GM13977 (cell line): ENCODE measurements around the gene SRBD1.

ENCODE experiments used
- DNase-seq: peaks from one replicate; pipeline ENCODE4 v3.0.0; 2012; ENCODE audit warnings: low spot score
- in situ Hi-C: fragments of 300-500 bp; cut with MboI; formaldehyde crosslinking; loops from one replicate; pipeline ENCODE4 v1.12.0; 2022; ENCODE audit warnings: low sequenced_read_pairs, low pct_unique_long_range_greater_than_20kb, mixed read lengths, inconsistent platforms; ENCODE audit not compliant: unreplicated experiment
- TF ChIP-seq, protein P1 (sequence below): IDR thresholded peaks from 2 replicates; pipeline ENCODE4 v1.5.1; 2012; ENCODE audit warnings: mild to moderate bottlenecking, control low read depth; ENCODE audit not compliant: insufficient read depth; ENCODE audit errors: extremely low read depth, missing control alignments

SRBD1 gene

GRCh38 chr2:45458909-45459563, 152.0 kb downstream of the SRBD1 start:
- DNase-seq = no peak
- TF ChIP-seq, protein P1, sequence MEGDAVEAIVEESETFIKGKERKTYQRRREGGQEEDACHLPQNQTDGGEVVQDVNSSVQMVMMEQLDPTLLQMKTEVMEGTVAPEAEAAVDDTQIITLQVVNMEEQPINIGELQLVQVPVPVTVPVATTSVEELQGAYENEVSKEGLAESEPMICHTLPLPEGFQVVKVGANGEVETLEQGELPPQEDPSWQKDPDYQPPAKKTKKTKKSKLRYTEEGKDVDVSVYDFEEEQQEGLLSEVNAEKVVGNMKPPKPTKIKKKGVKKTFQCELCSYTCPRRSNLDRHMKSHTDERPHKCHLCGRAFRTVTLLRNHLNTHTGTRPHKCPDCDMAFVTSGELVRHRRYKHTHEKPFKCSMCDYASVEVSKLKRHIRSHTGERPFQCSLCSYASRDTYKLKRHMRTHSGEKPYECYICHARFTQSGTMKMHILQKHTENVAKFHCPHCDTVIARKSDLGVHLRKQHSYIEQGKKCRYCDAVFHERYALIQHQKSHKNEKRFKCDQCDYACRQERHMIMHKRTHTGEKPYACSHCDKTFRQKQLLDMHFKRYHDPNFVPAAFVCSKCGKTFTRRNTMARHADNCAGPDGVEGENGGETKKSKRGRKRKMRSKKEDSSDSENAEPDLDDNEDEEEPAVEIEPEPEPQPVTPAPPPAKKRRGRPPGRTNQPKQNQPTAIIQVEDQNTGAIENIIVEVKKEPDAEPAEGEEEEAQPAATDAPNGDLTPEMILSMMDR = no peak
- in situ Hi-C loops = no loop called here

GRCh38 chr2:45457211-45457945, 153.7 kb downstream of the SRBD1 start:
- in situ Hi-C loops = no loop called here
- TF ChIP-seq, protein P1 = no peak
- no peak for DNase-seq

DNA sequence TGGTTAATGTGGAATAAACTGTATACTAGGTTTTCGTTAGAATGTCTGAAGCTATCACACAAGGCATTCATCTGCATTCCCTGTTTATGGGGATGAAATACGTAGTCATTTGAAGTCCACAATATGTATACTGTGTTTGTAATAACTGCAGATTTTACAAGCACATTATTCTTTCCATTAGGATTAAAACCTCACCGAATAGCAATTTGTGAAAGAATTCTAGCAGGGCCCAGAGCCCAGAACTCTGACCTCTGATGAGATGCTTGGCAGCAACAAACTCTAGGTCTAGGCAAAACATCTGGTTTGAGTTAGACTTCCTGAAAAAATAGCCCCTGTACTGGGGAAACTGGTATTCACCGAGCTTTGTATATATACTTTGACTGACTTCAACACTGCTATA, 158.2 kb downstream of the SRBD1 start:
- TF ChIP-seq, protein P1 = no peak
- DNase-seq = no peak
- in situ Hi-C loops = no loop called here

DNA sequence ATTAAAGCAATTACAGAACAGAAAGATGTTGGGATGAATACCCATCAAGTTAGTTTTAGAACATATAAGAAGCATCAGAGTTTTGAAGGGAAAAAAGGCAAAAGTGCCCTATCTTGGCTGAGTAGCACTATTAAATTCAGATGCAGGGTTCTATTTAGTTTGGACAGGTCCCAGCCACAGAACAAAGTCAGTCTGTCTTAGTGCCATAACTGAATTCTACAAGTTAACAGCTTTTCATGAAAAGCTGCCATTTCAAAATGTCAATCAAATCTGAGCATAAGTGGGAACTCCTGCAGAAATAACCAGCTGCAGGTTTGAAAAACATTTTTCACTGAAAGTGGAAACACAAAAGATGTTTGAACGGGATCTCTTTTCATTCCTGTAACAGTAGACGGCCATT, 160.4 kb downstream of the SRBD1 start:
- TF ChIP-seq, protein P1 = no peak
- DNase-seq = no peak
- in situ Hi-C loops = no loop called here

DNA sequence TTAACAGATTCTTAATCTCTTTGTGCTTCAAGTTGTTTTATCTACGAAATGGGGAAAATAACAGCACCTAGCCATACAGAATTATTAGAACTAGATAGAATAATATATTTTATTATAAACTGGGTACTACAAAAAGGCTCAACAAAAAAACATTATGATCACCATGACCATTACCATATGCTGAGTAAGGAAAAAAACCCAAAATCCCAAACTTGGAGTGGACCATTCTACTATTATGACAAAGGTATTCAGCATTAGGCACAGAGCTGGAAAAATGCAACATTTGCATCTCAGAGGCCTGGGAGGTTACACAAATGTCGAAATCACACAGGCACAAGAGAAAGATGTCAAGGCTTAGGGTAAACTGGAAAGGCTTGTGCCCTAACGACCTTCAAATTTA, 162.8 kb downstream of the SRBD1 start:
- in situ Hi-C loops = no loop called here

DNA sequence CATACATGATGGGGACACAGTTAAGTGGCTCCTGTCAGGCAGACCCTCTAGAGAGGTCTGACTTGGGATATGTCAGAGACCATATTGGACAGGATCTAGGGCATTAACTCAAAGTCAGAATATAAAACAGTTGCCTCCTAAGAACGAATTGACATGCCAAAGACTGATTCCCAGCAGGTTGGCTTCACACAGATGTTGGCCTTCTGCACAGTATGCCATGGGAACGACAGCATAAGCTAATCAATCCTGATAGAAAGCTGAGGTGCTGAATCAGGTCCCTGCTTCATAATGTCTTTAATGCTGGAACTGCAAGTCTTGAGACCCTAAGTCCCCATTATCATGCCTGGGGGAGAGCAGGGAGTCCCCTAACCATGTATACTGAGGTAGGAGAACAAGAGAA, 165.1 kb downstream of the SRBD1 start:
- in situ Hi-C loops = no loop called here
- TF ChIP-seq, protein P1 = no peak

More for the DNA sequence above, 162.8 kb downstream of the SRBD1 start:
- no peak for DNase-seq
- TF ChIP-seq, protein P1 = no peak

More for the DNA sequence above, 165.1 kb downstream of the SRBD1 start:
- no peak for DNase-seq
